ENCODE results near the gene GPHN.

The GPHN gene

DNA sequence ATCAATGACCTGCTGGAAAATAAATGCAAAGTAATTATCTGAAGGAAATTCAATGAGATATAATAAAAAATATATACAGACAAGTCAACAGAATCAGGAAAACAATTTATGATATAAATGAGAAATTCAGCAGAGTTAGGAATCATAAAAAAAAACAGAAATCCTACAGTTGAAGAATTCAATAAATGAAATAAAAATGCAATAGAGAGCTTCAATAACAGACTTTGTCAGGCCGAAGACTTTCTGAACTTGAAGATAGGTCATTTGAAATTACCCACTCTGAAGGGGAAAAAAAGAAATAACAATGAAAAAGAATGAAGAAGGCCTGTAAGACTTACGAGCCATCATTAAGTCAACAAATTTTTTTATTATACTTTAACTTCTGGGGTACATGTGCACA, 665.8 kb downstream of the GPHN start:
- DNase-seq = no peak

DNA sequence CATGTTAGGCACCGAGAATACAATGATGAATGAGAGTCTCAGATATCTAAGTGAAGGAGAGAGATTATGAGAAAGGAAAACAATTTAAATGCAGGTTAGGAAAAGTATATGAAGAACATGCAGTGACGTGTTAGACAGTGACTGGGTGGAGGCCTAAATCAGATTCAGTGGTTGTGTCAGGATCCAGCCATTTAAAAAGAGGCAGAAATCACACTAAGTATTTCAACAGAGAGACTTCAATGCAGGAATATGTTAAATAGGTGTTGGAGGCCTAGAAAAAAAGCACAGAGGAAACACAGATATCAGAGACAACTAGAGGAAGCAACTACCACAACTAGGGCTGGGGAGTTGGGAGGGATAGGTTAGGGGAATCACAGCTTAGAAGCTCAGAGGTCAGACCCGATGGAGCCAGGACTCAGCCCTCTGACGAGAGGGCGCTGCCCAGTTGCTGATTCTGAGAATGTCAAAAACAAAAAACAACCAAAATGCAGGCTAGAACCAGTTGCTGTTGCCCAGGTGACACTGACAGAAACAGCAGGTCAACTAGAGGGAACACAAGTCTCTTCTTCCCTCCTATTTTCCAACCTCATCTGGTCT, 678.3 kb downstream of the GPHN start:
- DNase-seq = no peak

DNA sequence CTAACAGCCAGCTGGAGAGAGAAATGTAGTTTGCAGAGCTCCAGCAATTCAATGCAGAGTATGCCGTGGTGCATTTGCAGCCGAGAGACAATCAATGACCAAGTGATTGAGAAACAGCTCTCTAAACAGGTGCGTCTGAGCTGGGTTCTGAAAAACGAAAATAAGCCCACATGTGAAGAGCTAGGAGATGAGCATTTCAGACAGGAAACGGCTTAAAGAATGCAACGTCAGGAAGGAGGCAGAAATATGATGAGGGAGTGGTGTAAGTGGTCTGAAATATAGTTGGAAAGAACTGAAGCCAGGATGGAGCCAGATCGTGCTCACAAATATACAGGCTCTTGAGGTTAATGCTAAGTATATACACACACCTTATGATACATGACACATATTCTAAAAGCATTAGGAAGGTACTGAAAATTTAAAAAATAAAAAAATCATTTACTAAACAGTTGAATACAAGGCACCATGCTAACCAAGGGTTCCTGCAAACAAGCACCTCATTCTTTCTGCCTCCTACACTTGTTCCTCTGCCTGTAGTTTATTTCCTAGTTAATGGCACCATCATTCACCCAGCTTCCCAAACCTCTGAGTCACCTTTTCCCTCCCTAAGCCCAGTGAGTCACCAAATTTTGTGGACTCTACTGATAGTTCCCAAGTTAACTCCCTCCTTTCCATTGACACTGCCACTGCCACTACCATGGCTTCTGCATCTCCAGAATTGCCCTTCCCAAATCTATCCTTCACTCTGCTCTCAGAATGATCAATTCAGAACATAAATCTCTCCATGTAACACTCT, 679.0 kb downstream of the GPHN start:
- DNase-seq = no peak

DNA sequence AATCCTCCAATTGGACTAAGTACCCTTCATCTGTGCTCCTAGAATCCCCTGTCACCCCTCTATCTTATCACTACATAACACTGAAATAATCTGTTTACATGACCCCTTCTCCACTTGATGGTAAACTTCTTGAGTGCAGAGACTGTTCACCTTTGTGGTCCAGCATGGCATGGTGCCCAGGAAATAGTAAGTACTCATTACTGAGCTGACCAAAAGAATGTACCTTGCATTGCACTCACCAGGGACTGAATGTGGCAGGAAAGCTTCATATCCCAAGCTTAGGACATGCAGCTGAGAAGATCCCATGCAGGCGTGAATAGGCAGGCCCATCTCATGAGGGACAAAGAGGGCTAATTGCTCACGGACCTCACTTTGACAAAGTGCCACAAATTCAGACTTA, 679.9 kb downstream of the GPHN start:
- DNase-seq = no peak

DNA sequence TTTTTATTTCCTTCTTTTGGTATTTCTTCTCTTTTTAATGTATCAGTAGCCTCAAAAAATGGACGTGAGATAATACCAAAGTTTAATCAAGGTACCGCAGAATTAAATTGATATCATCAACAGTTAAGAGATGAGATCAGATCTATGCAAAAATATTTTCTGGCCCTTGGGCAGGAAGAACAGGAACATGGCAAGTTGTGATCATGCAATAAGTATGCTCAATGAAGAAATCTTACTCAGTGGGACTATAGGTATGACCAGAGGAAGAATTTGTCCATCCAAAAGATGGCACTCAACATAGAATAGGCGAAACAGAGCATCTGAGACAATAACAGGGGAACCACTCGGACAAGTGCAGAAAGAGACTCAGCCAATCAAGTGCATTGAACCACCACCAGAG, 680.4 kb downstream of the GPHN start:
- DNase-seq = no peak

DNA sequence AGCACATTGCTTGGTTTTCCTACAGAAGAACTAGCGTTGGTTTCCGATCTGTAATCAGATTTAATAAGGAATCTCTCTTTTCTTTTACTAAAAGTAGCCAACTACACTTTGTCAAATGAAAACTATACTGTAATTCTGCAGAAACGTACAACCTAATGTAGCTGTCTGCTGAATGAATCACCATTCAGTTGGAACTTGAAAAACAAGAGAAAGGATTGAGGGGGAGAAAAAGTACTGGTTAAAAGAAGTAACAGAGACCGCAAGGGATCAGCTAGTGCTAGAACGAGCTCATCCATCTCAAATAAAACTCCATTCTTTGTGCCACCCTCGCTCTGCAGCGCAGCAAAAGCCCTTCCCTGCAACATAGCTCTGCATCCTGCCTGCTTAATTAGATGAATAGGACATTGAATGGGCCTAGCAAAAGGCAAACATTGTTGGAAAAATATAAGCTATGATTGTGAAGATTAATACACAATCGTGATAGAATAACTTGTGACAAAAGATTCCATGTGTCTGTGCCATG, 683.9 kb downstream of the GPHN start:
- DNase-seq = no peak

DNA sequence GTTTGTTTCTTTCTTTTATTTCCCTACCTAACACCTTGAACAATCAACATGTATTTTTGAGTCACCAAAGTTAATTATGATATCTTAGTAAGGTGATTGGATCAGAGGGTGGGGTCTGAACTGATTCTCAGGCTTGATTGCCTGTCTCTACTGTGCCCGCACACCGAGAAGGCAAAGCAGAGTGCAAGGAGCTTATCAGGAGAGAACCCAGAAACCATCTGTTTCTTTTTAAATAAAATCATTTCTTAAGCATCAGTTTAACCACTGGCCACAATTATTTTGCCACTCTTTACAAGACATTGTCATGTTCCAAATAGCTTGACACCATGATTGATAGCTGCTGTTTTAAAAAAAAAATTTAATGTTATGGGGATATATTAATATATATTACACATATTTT, 684.4 kb downstream of the GPHN start:
- no peak for DNase-seq

DNA sequence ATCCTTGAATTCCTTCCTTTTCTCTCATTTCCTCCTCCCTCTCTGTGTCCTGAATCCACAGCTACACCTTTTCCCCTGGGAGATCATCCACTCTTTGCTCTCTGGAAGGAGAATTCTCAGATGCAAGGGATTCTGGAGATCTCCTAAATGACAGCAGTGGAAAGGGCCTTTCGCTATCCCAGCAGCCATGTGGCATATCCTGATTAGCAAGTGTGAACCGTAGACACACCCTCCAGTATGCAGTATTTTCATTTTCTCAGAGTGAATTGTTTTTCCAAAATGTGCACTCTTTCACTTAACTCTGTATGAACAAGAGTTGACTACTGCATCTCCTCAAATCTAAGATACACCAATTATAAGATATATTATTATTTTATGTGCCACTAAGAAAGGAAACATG, 687.3 kb downstream of the GPHN start:
- DNase-seq = no peak

DNA sequence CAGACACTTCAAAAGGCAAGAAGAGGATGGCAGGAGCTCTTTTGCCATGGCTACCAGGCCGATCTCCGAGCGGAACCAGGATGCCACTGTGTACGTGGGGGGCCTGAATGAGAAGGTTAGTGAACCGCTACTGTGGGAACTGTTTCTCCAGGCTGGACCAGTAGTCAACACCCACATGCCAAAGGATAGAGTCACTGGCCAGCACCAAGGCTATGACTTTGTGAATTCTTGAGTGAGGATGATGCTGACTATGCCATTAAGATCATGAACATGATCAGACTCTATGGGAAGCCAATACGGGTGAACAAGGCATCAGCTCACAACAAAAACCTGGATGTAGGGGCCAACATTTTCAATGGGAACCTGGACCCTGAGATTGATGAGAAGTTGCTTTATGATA, 691.1 kb downstream of the GPHN start:
- no peak for DNase-seq

DNA sequence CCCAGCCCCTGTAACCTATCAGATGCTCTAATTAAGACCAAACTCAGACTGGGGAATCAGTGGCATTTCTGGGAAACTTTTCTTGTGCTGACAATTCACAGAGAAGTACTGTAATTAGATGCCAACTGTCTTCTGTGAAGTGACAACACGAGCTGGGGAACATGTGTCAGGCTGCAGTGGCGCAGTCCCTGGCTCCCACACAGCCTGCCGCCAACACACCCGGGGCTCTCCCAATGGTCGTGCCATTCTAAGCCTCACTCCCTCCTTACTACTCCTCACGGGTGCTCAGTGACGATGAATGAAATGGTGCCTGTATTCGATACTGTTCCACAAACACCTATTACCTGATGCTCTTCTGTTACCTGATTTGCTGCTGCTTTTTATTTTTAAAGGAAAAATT, 699.9 kb downstream of the GPHN start:
- no peak for DNase-seq

DNA sequence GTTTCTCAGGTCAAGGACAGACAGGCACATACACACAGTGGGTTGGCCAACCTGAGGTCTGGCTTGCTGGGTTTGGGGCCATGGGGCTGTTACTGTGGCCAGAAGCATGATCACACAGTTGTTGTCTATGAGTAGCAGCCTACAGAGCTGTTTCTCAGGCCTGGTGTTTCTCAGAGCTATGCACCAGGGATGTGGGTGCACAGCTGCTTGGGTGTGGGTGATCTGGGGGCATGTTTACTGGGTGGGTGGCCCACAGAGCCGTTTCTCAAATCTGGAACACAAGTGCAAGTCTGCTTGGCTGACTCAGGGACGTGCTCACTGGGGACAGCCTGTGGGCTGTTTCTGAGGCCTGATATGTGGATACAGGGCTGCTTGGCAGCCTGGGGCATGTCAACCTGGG, 710.2 kb downstream of the GPHN start:
- no peak for DNase-seq

DNA sequence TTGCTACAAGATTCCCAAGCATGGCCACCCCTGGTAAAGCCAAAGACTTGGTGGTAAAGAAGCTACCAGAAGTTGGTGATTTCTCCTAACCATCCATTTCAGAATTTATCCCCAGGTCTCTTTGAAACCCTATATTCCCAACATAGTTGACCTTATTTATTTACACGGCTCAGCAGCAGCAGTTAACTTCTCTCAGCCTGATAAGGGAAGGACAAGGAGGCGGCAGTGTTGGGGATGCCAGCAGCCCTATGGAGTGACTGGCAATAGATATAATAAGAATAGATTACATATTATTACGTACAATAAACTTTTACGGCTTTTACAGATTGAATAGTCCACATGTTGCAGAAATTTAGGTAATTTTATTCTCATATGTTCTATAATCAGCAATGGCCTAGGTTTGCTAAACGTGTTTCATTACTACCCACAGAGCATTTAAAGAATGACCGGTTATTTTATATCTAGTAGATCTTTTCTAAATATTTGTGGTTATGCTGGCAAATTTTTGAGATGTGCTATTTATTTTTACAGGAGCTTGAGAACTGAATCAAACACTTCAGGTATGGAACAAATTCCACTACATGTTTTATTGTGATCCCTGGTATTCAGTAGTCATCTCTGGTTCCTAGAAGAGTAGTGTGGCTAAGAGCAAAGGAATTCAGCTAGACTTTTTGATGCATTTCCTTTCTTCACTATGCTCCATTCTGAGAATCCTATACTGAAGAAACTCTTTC, 713.5 kb downstream of the GPHN start:
- no peak for DNase-seq

DNA sequence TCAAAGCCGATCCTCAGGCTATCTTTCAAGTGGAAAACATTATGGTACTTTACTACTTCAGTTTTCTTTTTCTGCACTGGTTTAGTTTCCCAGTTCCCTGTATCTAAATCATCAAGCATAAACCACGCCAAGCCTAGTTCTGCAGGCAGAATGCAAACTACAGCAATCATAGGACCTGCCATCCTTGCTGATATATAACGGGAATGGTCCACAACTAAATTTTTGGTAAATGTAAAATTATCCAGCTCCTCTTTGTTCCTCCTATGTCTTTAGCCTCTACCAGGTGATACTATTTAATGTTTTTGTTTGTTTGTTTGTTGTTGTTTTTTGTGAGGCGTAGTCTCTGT, 714.0 kb downstream of the GPHN start:
- no peak for DNase-seq

DNA sequence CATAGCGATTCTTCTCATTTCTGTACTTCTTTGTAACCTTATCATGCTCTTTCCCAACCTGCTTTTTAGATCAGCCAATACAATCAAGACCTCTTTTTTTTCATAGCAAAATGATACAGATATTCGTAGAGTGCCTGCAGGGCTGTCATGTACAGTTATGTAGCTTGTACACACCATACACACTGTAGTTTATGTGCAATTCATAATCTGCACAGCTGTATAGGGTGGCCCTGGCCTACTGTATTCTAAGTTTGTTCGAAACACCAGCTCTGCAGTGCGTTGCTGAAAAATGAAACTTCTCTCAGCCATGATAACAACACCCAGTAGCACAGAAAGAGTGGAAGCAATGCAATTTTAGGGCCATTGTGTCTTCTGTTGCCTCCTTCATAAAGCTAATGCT, 717.6 kb downstream of the GPHN start:
- no peak for DNase-seq

DNA sequence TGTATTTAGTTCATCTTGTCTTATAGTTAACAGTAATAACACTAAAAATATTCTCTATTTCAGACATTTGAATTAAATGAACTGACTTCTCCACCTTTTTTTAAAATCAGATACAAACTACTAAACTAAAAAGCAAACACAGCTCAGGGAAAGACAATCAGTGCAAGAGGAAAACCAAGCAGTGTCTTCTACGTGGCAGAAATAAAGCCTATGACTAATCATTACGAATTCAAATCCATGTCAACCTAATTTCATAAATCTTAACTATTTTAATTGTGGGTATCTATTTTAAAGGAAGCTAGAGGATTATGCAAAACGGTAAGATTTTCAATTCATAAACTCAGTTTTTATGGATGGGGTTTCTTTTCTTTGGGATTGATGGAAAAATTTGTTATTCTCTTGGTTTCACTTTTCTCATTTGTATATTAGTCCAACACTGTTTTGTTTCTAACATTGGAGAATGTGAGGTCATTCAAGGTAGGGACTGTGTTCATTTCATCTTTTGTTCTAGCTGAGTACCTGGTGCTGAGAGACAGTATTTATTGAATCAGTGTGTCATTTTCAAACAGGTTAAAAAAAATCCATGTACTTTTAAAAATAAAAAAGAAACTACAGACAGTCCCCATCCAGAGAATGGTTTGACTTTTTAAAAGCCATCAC, 720.5 kb downstream of the GPHN start:
- DNase-seq = no peak

Measured in activated gamma-delta T cell (primary cell).